K562 (cell line): Measurements from ENCODE around the gene FYB1. TPM values are rescaled to one million over a fixed set of nuclear protein-coding genes. Genes with fewer than 3 reads are reported as not detected.

Experiments used
- ARID1B ChIP-seq: fragments of 450-650 bp; IDR thresholded peaks from 2 replicates; pipeline ENCODE4 v1.6.1; 2016; ENCODE audit warnings: antibody characterized with exemption, mild to moderate bottlenecking, inconsistent platforms
- ATF1 ChIP-seq, 2 experiments: fragments of 450-650 bp in 1 of 2; IDR thresholded peaks; 2 replicates each; pipeline ENCODE4 v1.6.1; 2016; ENCODE audit warnings: missing compliant biosample characterization in 1 of 2, missing genetic modification characterization in 1 of 2
- CGGBP1 ChIP-seq: fragments of 250-450 bp; sonication (Bioruptor Pico); IDR thresholded peaks from 2 replicates; pipeline ENCODE4 v1.9.0; 2021; ENCODE audit warnings: mild to moderate bottlenecking
- NBN ChIP-seq: fragments of 450-650 bp; IDR thresholded peaks from 2 replicates; pipeline ENCODE4 v1.6.1; 2016; ENCODE audit warnings: low read depth, mild to moderate bottlenecking
- POU5F1 ChIP-seq: fragments of 150-350 bp; IDR thresholded peaks from 2 replicates; pipeline ENCODE4 v1.6.1; 2014; ENCODE audit warnings: borderline replicate concordance, low read length, low read depth, mild to moderate bottlenecking; ENCODE audit not compliant: partially characterized antibody
- PRPF4 ChIP-seq: fragments of 200-400 bp; formaldehyde crosslinking; IDR thresholded peaks from one replicate; pipeline ENCODE4 v1.6.1; 2017; ENCODE audit warnings: low read length, low read depth, mild to moderate bottlenecking; ENCODE audit not compliant: insufficient read depth, poor library complexity, severe bottlenecking
- RNF219 ChIP-seq: fragments of 250-450 bp; sonication (Bioruptor Pico); IDR thresholded peaks from 2 replicates; pipeline ENCODE4 v1.5.0; 2022; ENCODE audit warnings: mild to moderate bottlenecking
- RUNX1 ChIP-seq: sonication (generic); IDR thresholded peaks from 2 replicates; pipeline ENCODE4 v1.6.1; 2016; ENCODE audit warnings: antibody characterized with exemption, low read depth
- SIX5 ChIP-seq, 2 experiments: IDR thresholded peaks; 2 replicates each; pipeline ENCODE4 v1.6.1; 2011; ENCODE audit warnings: low read length in 2 of 2, borderline replicate concordance in 1 of 2, low read depth in 1 of 2, mild to moderate bottlenecking in 1 of 2, moderate library complexity in 1 of 2; ENCODE audit not compliant: insufficient read depth in 1 of 2
- SREBF2 ChIP-seq: sonication (generic); formaldehyde crosslinking; IDR thresholded peaks from 2 replicates; pipeline ENCODE4 v1.4.0; 2020; ENCODE audit warnings: mild to moderate bottlenecking, missing genetic modification reagents
- TARDBP ChIP-seq: fragments of 450-650 bp; IDR thresholded peaks from 2 replicates; pipeline ENCODE4 v1.6.1; 2016
- TCFL5 ChIP-seq: fragments of 250-450 bp; sonication (Bioruptor Pico); conservative IDR thresholded peaks from 2 replicates; pipeline ENCODE4 v1.6.1; 2021; ENCODE audit warnings: mild to moderate bottlenecking, moderate library complexity, matching md5 sums
- TEAD1 ChIP-seq, 2 experiments: fragments of 450-650 bp in 1 of 2; sonication (generic) in 1 of 2; formaldehyde crosslinking; IDR thresholded peaks; 2 replicates each; pipeline versions ENCODE4 v1.4.0 to v1.8.0; 2020 to 2022; ENCODE audit warnings: mild to moderate bottlenecking in 2 of 2, missing genetic modification reagents in 1 of 2
- ZBTB2 ChIP-seq: fragments of 450-650 bp; IDR thresholded peaks from 2 replicates; pipeline ENCODE4 v1.6.1; 2016; ENCODE audit warnings: antibody characterized with exemption
- ZC3H4 ChIP-seq: sonication (generic); formaldehyde crosslinking; IDR thresholded peaks from 2 replicates; pipeline ENCODE4 v1.9.0; 2021; ENCODE audit warnings: missing genetic modification reagents, borderline replicate concordance
- ZMIZ1 ChIP-seq, 2 experiments: fragments of 150-350 bp in 1 of 2; IDR thresholded peaks; 2 replicates each; pipeline ENCODE4 v1.6.1; 2012 to 2016; ENCODE audit warnings: low read depth in 2 of 2, low read length in 2 of 2, mild to moderate bottlenecking in 1 of 2, moderate library complexity in 1 of 2
- ZNF280B ChIP-seq: fragments of 250-450 bp; sonication (Bioruptor Pico); IDR thresholded peaks from 2 replicates; pipeline ENCODE4 v1.5.1; 2021; ENCODE audit warnings: mild to moderate bottlenecking
- polyA plus RNA-seq, 8 experiments: library from polyadenylated mRNA; depleted of rRNA in 4 of 8; stranded (reverse) in 5 of 8; unstranded in 3 of 8; fragments of >200 nt; fragmentation: Nextera tagmentation in 2 of 8; fragmentation: Illumina TruSeq in 1 of 8; extraction: Ambion mirVana in 2 of 8; extraction: Trizol in 1 of 8; gene quantifications; 2 replicates each; pipeline versions ENCODE4 v1.2.1 to v1.2.3, GENCODE V29; 2011 to 2014; ENCODE audit warnings: inconsistent platforms in 1 of 8, missing spikeins in 1 of 8
- total RNA-seq, 7 experiments: library from RNA; depleted of rRNA in 6 of 7; stranded (reverse); fragments of >200 nt in 6 of 7; fragmentation: Illumina TruSeq in 2 of 7; extraction: Trizol in 2 of 7; gene quantifications; 2 replicates each; pipeline versions ENCODE4 v1.2.1 to v1.2.3, GENCODE V29; 2011 to 2021; ENCODE audit warnings: low replicate concordance in 1 of 7

FYB1 gene
- total and polyA plus RNA-seq, 9 of the 15 experiments (the other 6 are each of a cell fraction or from before 2014, with no cell fraction given): 4.7 to 31.5 (median 9.7) TPM

- TF ChIP-seq TARDBP (no peak), RUNX1 (no peak), ATF1 (CRISPR knock-in tag; IDR thresholded peaks at IDR 0.05) (no peak), ATF1 (tag; IDR thresholded peaks at IDR 0.05) (no peak), PRPF4 (no peak), ZBTB2 (peak; percentile 76; the same call in 1 of the 2 replicates), ARID1B (peak; percentile 76), NBN (peak; percentile 82), CGGBP1 (CRISPR knock-in tag) (no peak), SREBF2 (CRISPR knock-in tag) (no peak), ZMIZ1 (IDR thresholded peaks at IDR 0.05; ENCODE audit: low read depth in 2 of 2, low read length in 2 of 2) (peak in 1 of 2 experiments; percentile 59; a peak in 1 of 4 replicates), ZC3H4 (CRISPR knock-in tag) (no peak), POU5F1 (no peak), RNF219 (CRISPR knock-in tag) (no peak), TCFL5 (CRISPR knock-in tag) (no peak), ZNF280B (CRISPR knock-in tag) (no peak), SIX5 (IDR thresholded peaks at IDR 0.05; ENCODE audit: borderline replicate concordance in 1 of 2, insufficient read depth in 1 of 2, low read depth in 1 of 2, low read length in 2 of 2) (no peak), TEAD1 (CRISPR knock-in tag; IDR thresholded peaks at IDR 0.05) (no peak)
These were observed 142.3 kb downstream of the FYB1 start (continued) for GRCh38 chr5:39076757-39077728.
